GM23338 (cell line): ENCODE results near the gene MYO6. TPM values are rescaled to one million over a fixed set of nuclear protein-coding genes. Genes with fewer than 3 reads are reported as not detected.

Experiments
- ATAC-seq: fragments of 200-7000 bp; cut with Tn5 transposase; 3 replicates; pipeline ENCODE4 v1.9.1; 2020
- DNase-seq: peaks from one replicate; pipeline ENCODE4 v3.0.0-alpha.2; 2015; ENCODE audit warnings: low spot score
- H2AFZ ChIP-seq: fragments of 200-600 bp; sonication (generic); 2 replicates; pipeline ENCODE4 v1.8.0; 2016; ENCODE audit warnings: antibody characterized with exemption, mild to moderate bottlenecking, moderate library complexity
- H3F3A ChIP-seq: fragments of 200-600 bp; sonication (generic); replicated peaks from 2 replicates; pipeline ENCODE4 v1.8.0; 2017; ENCODE audit warnings: antibody characterized with exemption, mixed run types, low read depth
- H3K27ac ChIP-seq: fragments of 200-600 bp; sonication (generic); 2 replicates; pipeline ENCODE4 v1.6.1; 2016; ENCODE audit warnings: low read depth
- H3K27me3 ChIP-seq: fragments of 200-600 bp; sonication (generic); 2 replicates; pipeline ENCODE4 v1.8.0; 2016; ENCODE audit warnings: mild to moderate bottlenecking, mixed run types, moderate library complexity; ENCODE audit not compliant: insufficient read depth
- H3K36me3 ChIP-seq: fragments of 200-600 bp; sonication (generic); 2 replicates; pipeline ENCODE4 v1.8.0; 2016; ENCODE audit warnings: mild to moderate bottlenecking; ENCODE audit not compliant: insufficient read depth
- H3K4me1 ChIP-seq: fragments of 200-600 bp; sonication (generic); 2 replicates; pipeline ENCODE4 v1.8.0; 2016; ENCODE audit warnings: mild to moderate bottlenecking, moderate library complexity; ENCODE audit not compliant: insufficient read depth
- H3K4me2 ChIP-seq: fragments of 200-600 bp; sonication (generic); 2 replicates; pipeline ENCODE4 v1.7.1; 2017; ENCODE audit warnings: mixed run types
- H3K4me3 ChIP-seq: fragments of 200-600 bp; sonication (generic); 2 replicates; pipeline ENCODE4 v1.6.1; 2016; ENCODE audit warnings: mixed run types
- H3K79me2 ChIP-seq: fragments of 200-600 bp; sonication (generic); replicated peaks from 2 replicates; pipeline ENCODE4 v1.8.0; 2017; ENCODE audit warnings: mild to moderate bottlenecking; ENCODE audit not compliant: insufficient read depth
- H3K9me2 ChIP-seq: fragments of 200-600 bp; sonication (generic); 2 replicates; pipeline ENCODE4 v1.8.0; 2017; ENCODE audit not compliant: insufficient read depth
- H4K20me1 ChIP-seq: fragments of 200-600 bp; sonication (generic); replicated peaks from 2 replicates; pipeline ENCODE4 v1.8.0; 2017; ENCODE audit warnings: mild to moderate bottlenecking; ENCODE audit not compliant: insufficient read depth
- H3K27ac Mint-ChIP-seq: 2 replicates; pipeline ENCODE4 v1.8.0; 2020; ENCODE audit warnings: inconsistent platforms, mild to moderate bottlenecking, moderate library complexity, mixed read lengths
- H3K27me3 Mint-ChIP-seq: 3 replicates; pipeline ENCODE4 v1.8.0; 2022; ENCODE audit warnings: low read depth, mild to moderate bottlenecking, moderate library complexity, mixed read lengths, inconsistent platforms; ENCODE audit not compliant: insufficient read depth, poor library complexity
- H3K36me3 Mint-ChIP-seq: 3 replicates; pipeline ENCODE4 v1.8.0; 2021; ENCODE audit warnings: low read depth, mild to moderate bottlenecking, inconsistent platforms, moderate library complexity, mixed read lengths
- H3K4me1 Mint-ChIP-seq: 3 replicates; pipeline ENCODE4 v1.8.0; 2020; ENCODE audit warnings: mild to moderate bottlenecking, inconsistent platforms, mixed read lengths
- H3K4me3 Mint-ChIP-seq: 3 replicates; pipeline ENCODE4 v1.8.0; 2021; ENCODE audit warnings: moderate library complexity, mild to moderate bottlenecking, inconsistent platforms, mixed read lengths
- H3K9me3 Mint-ChIP-seq: 3 replicates; pipeline ENCODE4 v1.8.0; 2020; ENCODE audit warnings: moderate library complexity, mild to moderate bottlenecking, inconsistent platforms, mixed read lengths
- CREB1 ChIP-seq: fragments of 250-450 bp; sonication (Bioruptor Pico); IDR thresholded peaks from 2 replicates; pipeline ENCODE4 v1.5.0; 2020; ENCODE audit warnings: low read depth, mild to moderate bottlenecking, moderate library complexity
- EZH2 ChIP-seq: fragments of 200-600 bp; sonication (generic); IDR thresholded peaks from one replicate; pipeline ENCODE4 v1.8.0; 2017; ENCODE audit warnings: antibody characterized with exemption, mild to moderate bottlenecking, low read depth; ENCODE audit not compliant: unreplicated experiment
- EZH2phosphoT487 ChIP-seq: fragments of 200-600 bp; sonication (generic); IDR thresholded peaks from one replicate; pipeline ENCODE4 v1.8.1; 2018; ENCODE audit warnings: antibody characterized with exemption; ENCODE audit not compliant: unreplicated experiment
- JUNB ChIP-seq: IDR thresholded peaks from one replicate; pipeline ENCODE4 v1.6.1; 2016; ENCODE audit warnings: antibody characterized with exemption; ENCODE audit not compliant: unreplicated experiment
- NANOG ChIP-seq: IDR thresholded peaks from 2 replicates; pipeline ENCODE4 v1.6.1; 2016; ENCODE audit warnings: antibody characterized with exemption, borderline replicate concordance
- POLR2AphosphoS5 ChIP-seq: IDR thresholded peaks from 2 replicates; pipeline ENCODE4 v1.6.1; 2016; ENCODE audit warnings: antibody characterized with exemption, low read depth
- STAT1 ChIP-seq: IDR thresholded peaks from one replicate; pipeline ENCODE4 v1.6.1; 2016; ENCODE audit warnings: antibody characterized with exemption; ENCODE audit not compliant: unreplicated experiment
- ZNF114 ChIP-seq: fragments of 250-450 bp; sonication (Bioruptor Pico); IDR thresholded peaks from 2 replicates; pipeline ENCODE4 v1.5.0; 2020; ENCODE audit warnings: mild to moderate bottlenecking, moderate library complexity
- ZNF331 ChIP-seq: fragments of 250-450 bp; sonication (Bioruptor Pico); IDR thresholded peaks from 2 replicates; pipeline ENCODE4 v1.5.0; 2020; ENCODE audit warnings: low read depth, mild to moderate bottlenecking, moderate library complexity
- polyA plus RNA-seq: library from polyadenylated mRNA; unstranded; fragments of >200 nt; fragmentation: Nextera tagmentation; extraction: Ambion mirVana; gene quantifications from 2 replicates; pipeline ENCODE4 v1.2.1, GENCODE V29; 2016
- total RNA-seq: library from RNA; depleted of rRNA; stranded (reverse); fragments of >200 nt; shearing (Covaris generic); gene quantifications from 2 replicates; pipeline ENCODE4 v1.2.3, GENCODE V29; 2014
- TF ChIP-seq, protein P1 (sequence below): fragments of 250-450 bp; sonication (Bioruptor Pico); IDR thresholded peaks from 2 replicates; pipeline ENCODE4 v1.5.0; 2020; ENCODE audit warnings: mild to moderate bottlenecking, moderate library complexity
- TF ChIP-seq, protein P2 (sequence below): IDR thresholded peaks from one replicate; pipeline ENCODE4 v1.6.1; 2018; ENCODE audit warnings: antibody characterized with exemption; ENCODE audit not compliant: unreplicated experiment
- TF ChIP-seq, protein P3 (sequence below): IDR thresholded peaks from 2 replicates; pipeline ENCODE4 v1.6.1; 2016; ENCODE audit warnings: antibody characterized with exemption
- TF ChIP-seq, protein P4 (sequence below), 2 experiments: fragments of 200-600 bp in 1 of 2; sonication (generic) in 1 of 2; conservative IDR thresholded peaks; 2 replicates each; pipeline versions ENCODE4 v1.5.1 to v1.6.1; 2016 to 2017; ENCODE audit warnings: antibody characterized with exemption in 2 of 2, low read depth in 2 of 2, mild to moderate bottlenecking in 2 of 2, moderate library complexity in 1 of 2

MYO6 gene
- total and polyA plus RNA-seq, 2 experiments from 2014 or later = 21.8 to 33.0 TPM

DNA sequence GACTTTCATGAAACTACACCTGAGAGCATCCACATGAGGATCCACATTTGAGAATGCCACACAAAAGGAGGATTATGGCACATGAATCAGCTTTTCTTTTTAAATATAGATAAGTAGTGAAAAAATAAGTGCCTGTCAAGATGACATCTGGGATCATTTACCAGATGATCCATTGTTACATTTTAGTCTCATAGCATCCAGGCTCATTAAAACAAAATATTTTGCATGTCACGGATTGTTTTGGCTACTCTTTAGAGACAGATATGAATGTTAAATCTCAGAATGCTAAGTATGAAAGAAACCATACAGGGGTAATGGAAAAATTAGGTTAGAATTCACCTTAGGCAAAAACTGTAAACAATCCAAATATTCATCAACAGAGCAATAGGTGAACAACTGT lies 66.7 kb downstream of the MYO6 start:
- Mint-ChIP-seq H3K36me3 (peaks cover 4% of the 10 kb centered on the region), H3K27me3 (no peaks in the 10 kb centered on the region), H3K27ac (no peak overlapping the region), H3K4me1 (peaks cover 6% of the 10 kb centered on the region), H3K4me3 (no peak overlapping the region), H3K9me3 (no peaks in the 10 kb centered on the region; the same call in 2 of the 3 replicates)
- Histone ChIP-seq H3K27ac (no peak overlapping the region), H3K27me3 (no peaks in the 10 kb centered on the region), H4K20me1 (no peaks in the 10 kb centered on the region), H3K9me2 (no peaks in the 10 kb centered on the region), H2AFZ (no peak overlapping the region), H3K4me1 (no peaks in the 10 kb centered on the region), H3K4me3 (no peak overlapping the region), H3K4me2 (no peak overlapping the region), H3F3A (no peaks in the 10 kb centered on the region), H3K36me3 (no peaks in the 10 kb centered on the region), H3K79me2 (no peaks in the 10 kb centered on the region)
- TF ChIP-seq, protein P1, sequence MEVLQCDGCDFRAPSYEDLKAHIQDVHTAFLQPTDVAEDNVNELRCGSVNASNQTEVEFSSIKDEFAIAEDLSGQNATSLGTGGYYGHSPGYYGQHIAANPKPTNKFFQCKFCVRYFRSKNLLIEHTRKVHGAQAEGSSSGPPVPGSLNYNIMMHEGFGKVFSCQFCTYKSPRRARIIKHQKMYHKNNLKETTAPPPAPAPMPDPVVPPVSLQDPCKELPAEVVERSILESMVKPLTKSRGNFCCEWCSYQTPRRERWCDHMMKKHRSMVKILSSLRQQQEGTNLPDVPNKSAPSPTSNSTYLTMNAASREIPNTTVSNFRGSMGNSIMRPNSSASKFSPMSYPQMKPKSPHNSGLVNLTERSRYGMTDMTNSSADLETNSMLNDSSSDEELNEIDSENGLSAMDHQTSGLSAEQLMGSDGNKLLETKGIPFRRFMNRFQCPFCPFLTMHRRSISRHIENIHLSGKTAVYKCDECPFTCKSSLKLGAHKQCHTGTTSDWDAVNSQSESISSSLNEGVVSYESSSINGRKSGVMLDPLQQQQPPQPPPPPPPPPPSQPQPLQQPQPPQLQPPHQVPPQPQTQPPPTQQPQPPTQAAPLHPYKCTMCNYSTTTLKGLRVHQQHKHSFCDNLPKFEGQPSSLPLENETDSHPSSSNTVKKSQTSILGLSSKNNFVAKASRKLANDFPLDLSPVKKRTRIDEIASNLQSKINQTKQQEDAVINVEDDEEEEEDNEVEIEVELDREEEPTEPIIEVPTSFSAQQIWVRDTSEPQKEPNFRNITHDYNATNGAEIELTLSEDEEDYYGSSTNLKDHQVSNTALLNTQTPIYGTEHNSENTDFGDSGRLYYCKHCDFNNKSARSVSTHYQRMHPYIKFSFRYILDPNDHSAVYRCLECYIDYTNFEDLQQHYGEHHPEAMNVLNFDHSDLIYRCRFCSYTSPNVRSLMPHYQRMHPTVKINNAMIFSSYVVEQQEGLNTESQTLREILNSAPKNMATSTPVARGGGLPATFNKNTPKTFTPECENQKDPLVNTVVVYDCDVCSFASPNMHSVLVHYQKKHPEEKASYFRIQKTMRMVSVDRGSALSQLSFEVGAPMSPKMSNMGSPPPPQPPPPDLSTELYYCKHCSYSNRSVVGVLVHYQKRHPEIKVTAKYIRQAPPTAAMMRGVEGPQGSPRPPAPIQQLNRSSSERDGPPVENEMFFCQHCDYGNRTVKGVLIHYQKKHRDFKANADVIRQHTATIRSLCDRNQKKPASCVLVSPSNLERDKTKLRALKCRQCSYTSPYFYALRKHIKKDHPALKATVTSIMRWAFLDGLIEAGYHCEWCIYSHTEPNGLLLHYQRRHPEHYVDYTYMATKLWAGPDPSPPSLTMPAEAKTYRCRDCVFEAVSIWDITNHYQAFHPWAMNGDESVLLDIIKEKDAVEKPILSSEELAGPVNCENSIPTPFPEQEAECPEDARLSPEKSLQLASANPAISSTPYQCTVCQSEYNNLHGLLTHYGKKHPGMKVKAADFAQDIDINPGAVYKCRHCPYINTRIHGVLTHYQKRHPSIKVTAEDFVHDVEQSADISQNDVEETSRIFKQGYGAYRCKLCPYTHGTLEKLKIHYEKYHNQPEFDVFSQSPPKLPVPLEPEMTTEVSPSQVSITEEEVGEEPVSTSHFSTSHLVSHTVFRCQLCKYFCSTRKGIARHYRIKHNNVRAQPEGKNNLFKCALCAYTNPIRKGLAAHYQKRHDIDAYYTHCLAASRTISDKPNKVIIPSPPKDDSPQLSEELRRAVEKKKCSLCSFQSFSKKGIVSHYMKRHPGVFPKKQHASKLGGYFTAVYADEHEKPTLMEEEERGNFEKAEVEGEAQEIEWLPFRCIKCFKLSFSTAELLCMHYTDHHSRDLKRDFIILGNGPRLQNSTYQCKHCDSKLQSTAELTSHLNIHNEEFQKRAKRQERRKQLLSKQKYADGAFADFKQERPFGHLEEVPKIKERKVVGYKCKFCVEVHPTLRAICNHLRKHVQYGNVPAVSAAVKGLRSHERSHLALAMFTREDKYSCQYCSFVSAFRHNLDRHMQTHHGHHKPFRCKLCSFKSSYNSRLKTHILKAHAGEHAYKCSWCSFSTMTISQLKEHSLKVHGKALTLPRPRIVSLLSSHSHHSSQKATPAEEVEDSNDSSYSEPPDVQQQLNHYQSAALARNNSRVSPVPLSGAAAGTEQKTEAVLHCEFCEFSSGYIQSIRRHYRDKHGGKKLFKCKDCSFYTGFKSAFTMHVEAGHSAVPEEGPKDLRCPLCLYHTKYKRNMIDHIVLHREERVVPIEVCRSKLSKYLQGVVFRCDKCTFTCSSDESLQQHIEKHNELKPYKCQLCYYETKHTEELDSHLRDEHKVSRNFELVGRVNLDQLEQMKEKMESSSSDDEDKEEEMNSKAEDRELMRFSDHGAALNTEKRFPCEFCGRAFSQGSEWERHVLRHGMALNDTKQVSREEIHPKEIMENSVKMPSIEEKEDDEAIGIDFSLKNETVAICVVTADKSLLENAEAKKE (CRISPR knock-in tag) = no peak
- no peak for TF ChIP-seq JUNB
- TF ChIP-seq POLR2AphosphoS5 = no peak
- TF ChIP-seq EZH2phosphoT487 = no peak
- TF ChIP-seq NANOG = no peak
- TF ChIP-seq, protein P2, sequence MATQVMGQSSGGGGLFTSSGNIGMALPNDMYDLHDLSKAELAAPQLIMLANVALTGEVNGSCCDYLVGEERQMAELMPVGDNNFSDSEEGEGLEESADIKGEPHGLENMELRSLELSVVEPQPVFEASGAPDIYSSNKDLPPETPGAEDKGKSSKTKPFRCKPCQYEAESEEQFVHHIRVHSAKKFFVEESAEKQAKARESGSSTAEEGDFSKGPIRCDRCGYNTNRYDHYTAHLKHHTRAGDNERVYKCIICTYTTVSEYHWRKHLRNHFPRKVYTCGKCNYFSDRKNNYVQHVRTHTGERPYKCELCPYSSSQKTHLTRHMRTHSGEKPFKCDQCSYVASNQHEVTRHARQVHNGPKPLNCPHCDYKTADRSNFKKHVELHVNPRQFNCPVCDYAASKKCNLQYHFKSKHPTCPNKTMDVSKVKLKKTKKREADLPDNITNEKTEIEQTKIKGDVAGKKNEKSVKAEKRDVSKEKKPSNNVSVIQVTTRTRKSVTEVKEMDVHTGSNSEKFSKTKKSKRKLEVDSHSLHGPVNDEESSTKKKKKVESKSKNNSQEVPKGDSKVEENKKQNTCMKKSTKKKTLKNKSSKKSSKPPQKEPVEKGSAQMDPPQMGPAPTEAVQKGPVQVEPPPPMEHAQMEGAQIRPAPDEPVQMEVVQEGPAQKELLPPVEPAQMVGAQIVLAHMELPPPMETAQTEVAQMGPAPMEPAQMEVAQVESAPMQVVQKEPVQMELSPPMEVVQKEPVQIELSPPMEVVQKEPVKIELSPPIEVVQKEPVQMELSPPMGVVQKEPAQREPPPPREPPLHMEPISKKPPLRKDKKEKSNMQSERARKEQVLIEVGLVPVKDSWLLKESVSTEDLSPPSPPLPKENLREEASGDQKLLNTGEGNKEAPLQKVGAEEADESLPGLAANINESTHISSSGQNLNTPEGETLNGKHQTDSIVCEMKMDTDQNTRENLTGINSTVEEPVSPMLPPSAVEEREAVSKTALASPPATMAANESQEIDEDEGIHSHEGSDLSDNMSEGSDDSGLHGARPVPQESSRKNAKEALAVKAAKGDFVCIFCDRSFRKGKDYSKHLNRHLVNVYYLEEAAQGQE = no peak
- no peak for TF ChIP-seq ZNF331
- no peak for TF ChIP-seq CREB1
- TF ChIP-seq, protein P3, sequence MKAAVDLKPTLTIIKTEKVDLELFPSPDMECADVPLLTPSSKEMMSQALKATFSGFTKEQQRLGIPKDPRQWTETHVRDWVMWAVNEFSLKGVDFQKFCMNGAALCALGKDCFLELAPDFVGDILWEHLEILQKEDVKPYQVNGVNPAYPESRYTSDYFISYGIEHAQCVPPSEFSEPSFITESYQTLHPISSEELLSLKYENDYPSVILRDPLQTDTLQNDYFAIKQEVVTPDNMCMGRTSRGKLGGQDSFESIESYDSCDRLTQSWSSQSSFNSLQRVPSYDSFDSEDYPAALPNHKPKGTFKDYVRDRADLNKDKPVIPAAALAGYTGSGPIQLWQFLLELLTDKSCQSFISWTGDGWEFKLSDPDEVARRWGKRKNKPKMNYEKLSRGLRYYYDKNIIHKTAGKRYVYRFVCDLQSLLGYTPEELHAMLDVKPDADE = no peak
- no peak for TF ChIP-seq ZNF114 (CRISPR knock-in tag)
- no peak for TF ChIP-seq EZH2
- TF ChIP-seq, protein P4, sequence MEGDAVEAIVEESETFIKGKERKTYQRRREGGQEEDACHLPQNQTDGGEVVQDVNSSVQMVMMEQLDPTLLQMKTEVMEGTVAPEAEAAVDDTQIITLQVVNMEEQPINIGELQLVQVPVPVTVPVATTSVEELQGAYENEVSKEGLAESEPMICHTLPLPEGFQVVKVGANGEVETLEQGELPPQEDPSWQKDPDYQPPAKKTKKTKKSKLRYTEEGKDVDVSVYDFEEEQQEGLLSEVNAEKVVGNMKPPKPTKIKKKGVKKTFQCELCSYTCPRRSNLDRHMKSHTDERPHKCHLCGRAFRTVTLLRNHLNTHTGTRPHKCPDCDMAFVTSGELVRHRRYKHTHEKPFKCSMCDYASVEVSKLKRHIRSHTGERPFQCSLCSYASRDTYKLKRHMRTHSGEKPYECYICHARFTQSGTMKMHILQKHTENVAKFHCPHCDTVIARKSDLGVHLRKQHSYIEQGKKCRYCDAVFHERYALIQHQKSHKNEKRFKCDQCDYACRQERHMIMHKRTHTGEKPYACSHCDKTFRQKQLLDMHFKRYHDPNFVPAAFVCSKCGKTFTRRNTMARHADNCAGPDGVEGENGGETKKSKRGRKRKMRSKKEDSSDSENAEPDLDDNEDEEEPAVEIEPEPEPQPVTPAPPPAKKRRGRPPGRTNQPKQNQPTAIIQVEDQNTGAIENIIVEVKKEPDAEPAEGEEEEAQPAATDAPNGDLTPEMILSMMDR (conservative IDR thresholded peaks at IDR 0.05; ENCODE audit: low read depth in 2 of 2) = no peak
- TF ChIP-seq STAT1 = no peak
- ATAC-seq (no peak), DNase-seq (no peak)
